HepG2 (cell line): Measurements from ENCODE around the gene KSR1. TPM values are rescaled to one million over a fixed set of nuclear protein-coding genes. Genes with fewer than 3 reads are reported as not detected.

Source experiments
- ATAD3A ChIP-seq: sonication (generic); formaldehyde crosslinking; IDR thresholded peaks from 2 replicates; pipeline ENCODE4 v1.4.0; 2020; ENCODE audit warnings: missing genetic modification reagents
- JUNB ChIP-seq: sonication (generic); formaldehyde crosslinking; IDR thresholded peaks from 2 replicates; pipeline ENCODE4 v1.8.0; 2022; ENCODE audit warnings: missing genetic modification reagents, mild to moderate bottlenecking, borderline replicate concordance
- LCORL ChIP-seq, 2 experiments: fragments of 450-650 bp in 1 of 2; sonication (generic) in 1 of 2; formaldehyde crosslinking in 1 of 2; IDR thresholded peaks; 2 replicates each; pipeline versions ENCODE4 v1.5.0 to v1.6.1; 2017 to 2020; ENCODE audit warnings: antibody characterized with exemption in 1 of 2, missing genetic modification reagents in 1 of 2
- MXI1 ChIP-seq: IDR thresholded peaks from 3 replicates; pipeline ENCODE4 v1.6.1; 2012; ENCODE audit warnings: low read depth, low read length, inconsistent platforms, borderline replicate concordance
- PLRG1 ChIP-seq: fragments of 450-650 bp; conservative IDR thresholded peaks from 2 replicates; pipeline ENCODE4 v1.6.1; 2016
- REXO4 ChIP-seq: sonication (generic); formaldehyde crosslinking; IDR thresholded peaks from 2 replicates; pipeline ENCODE4 v1.8.0; 2022; ENCODE audit warnings: missing genetic modification reagents, mild to moderate bottlenecking, borderline replicate concordance
- RFX1 ChIP-seq: fragments of 450-650 bp; IDR thresholded peaks from 2 replicates; pipeline ENCODE4 v1.6.1; 2017
- SETDB1 ChIP-seq: sonication (generic); formaldehyde crosslinking; IDR thresholded peaks from 2 replicates; pipeline ENCODE4 v1.5.1; 2020; ENCODE audit warnings: missing genetic modification reagents, mild to moderate bottlenecking, borderline replicate concordance
- SMC3 ChIP-seq: IDR thresholded peaks from 2 replicates; pipeline ENCODE4 v1.6.1; 2011; ENCODE audit warnings: low read length, improper control_type of control experiment
- ZFP62 ChIP-seq: sonication (generic); formaldehyde crosslinking; IDR thresholded peaks from 2 replicates; pipeline ENCODE4 v1.4.0; 2020; ENCODE audit warnings: missing genetic modification reagents
- ZNF124 ChIP-seq: sonication (generic); formaldehyde crosslinking; IDR thresholded peaks from 2 replicates; pipeline ENCODE4 v1.4.0; 2020; ENCODE audit warnings: missing genetic modification reagents
- ZNF292 ChIP-seq: sonication (generic); formaldehyde crosslinking; IDR thresholded peaks from 2 replicates; pipeline ENCODE4 v1.8.1; 2022; ENCODE audit warnings: mild to moderate bottlenecking, low read depth, missing genetic modification reagents, borderline replicate concordance
- ZNF34 ChIP-seq: sonication (generic); formaldehyde crosslinking; IDR thresholded peaks from 2 replicates; pipeline ENCODE4 v1.4.0; 2020; ENCODE audit warnings: mild to moderate bottlenecking, missing genetic modification reagents, borderline replicate concordance
- ZNF468 ChIP-seq: sonication (generic); formaldehyde crosslinking; IDR thresholded peaks from 2 replicates; pipeline ENCODE4 v1.8.0; 2022; ENCODE audit warnings: mild to moderate bottlenecking, moderate library complexity, missing genetic modification reagents
- ZNF747 ChIP-seq: sonication (generic); formaldehyde crosslinking; IDR thresholded peaks from 2 replicates; pipeline ENCODE4 v1.8.1; 2023; ENCODE audit warnings: missing genetic modification reagents, mild to moderate bottlenecking, borderline replicate concordance
- ZNF782 ChIP-seq: sonication (generic); formaldehyde crosslinking; IDR thresholded peaks from 2 replicates; pipeline ENCODE4 v1.4.0; 2020; ENCODE audit warnings: missing genetic modification reagents, mild to moderate bottlenecking, borderline replicate concordance
- polyA plus RNA-seq, 8 experiments: library from polyadenylated mRNA; depleted of rRNA in 3 of 8; stranded (reverse) in 7 of 8; unstranded in 1 of 8; fragments of >200 nt; fragmentation: Illumina TruSeq in 4 of 8; extraction: Trizol in 4 of 8; gene quantifications; 2 replicates each; pipeline versions ENCODE4 v1.2.1 to v1.2.3, GENCODE V29; 2011 to 2016; ENCODE audit warnings: low read depth in 4 of 8, missing spikeins in 1 of 8, mixed read lengths in 1 of 8; ENCODE audit not compliant: insufficient read depth in 1 of 8
- total RNA-seq, 5 experiments: library from RNA; depleted of rRNA; stranded (reverse); fragments of >200 nt; fragmentation: Illumina TruSeq; extraction: Trizol; gene quantifications; 2 replicates each; pipeline ENCODE4 v1.2.3, GENCODE V29; 2016; ENCODE audit warnings: low read depth in 1 of 5
- TF ChIP-seq, protein P1 (sequence below): sonication (generic); formaldehyde crosslinking; IDR thresholded peaks from 2 replicates; pipeline ENCODE4 v1.8.1; 2023; ENCODE audit warnings: mild to moderate bottlenecking, inconsistent platforms, moderate library complexity, missing genetic modification reagents, borderline replicate concordance
- TF ChIP-seq, protein P2 (sequence below): sonication (generic); formaldehyde crosslinking; IDR thresholded peaks from 2 replicates; pipeline ENCODE4 v1.5.1; 2020; ENCODE audit warnings: missing genetic modification reagents, mild to moderate bottlenecking, borderline replicate concordance
- TF ChIP-seq, protein P3 (sequence below): sonication (generic); formaldehyde crosslinking; IDR thresholded peaks from 2 replicates; pipeline ENCODE4 v1.5.0; 2020; ENCODE audit warnings: mild to moderate bottlenecking, low read depth, missing genetic modification reagents, borderline replicate concordance
- TF ChIP-seq, protein P4 (sequence below): sonication (generic); formaldehyde crosslinking; IDR thresholded peaks from 2 replicates; pipeline ENCODE4 v1.9.0; 2021; ENCODE audit warnings: missing genetic modification reagents, borderline replicate concordance
- TF ChIP-seq, protein P5 (sequence below): sonication (generic); formaldehyde crosslinking; IDR thresholded peaks from 2 replicates; pipeline ENCODE4 v1.5.1; 2020; ENCODE audit warnings: mild to moderate bottlenecking, moderate library complexity, missing genetic modification reagents

The KSR1 gene
- total and polyA plus RNA-seq, 2 of the 13 experiments (the other 11 are each of a cell fraction or from before 2014, with no cell fraction given), result 10.1 to 16.6 TPM

DNA sequence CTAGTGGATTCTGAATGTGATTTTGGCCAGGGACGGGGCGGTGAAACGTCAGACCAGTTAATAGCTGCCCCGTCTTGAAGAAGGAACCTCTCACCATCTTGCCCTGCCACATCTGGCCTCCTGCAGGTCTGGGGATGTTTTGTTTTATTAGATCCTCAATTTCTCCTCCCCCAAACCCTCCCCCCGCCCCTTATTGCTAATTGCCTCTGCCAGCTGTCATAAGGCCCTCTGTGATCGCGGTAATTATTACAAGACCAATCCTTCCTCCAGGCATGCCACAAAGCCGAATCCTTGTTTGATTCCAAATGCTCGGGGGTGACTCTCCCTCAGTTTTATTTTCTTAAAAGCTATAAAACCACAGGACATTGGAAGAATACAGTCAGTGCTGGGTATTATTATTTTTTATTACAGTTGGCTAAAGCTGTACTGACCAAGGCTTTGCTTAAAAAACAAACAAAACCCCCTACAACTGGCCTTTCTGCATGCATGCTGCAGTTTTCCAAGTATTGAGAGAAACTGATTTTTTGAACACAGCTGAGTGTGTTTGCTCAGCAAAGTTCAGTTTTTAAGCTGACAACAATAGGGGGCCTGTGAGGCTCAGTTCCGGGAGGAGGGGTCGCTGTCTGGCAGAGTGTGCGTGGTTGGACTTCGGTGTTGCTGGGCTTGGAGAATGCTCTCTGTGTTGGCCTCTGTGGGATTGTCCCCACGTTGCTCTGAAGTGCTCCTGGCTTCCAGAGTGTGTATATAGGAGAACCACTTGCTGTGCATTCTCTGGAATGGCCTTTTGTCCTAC, 1.7 kb downstream of the KSR1 start (continued):
- TF ChIP-seq SETDB1 (CRISPR knock-in tag) (no peak), JUNB (peak; percentile 40; the same call in 1 of the 2 replicates), ZNF124 (CRISPR knock-in tag) (no peak), ZNF34 (CRISPR knock-in tag) (no peak), ZNF747 (peak; percentile 72; the same call in 1 of the 2 replicates), REXO4 (no peak), ATAD3A (CRISPR knock-in tag) (no peak), RFX1 (no peak), ZNF292 (CRISPR knock-in tag) (peak; percentile 92), PLRG1 (no peak), ZNF782 (no peak), ZNF468 (CRISPR knock-in tag) (no peak), SMC3 (no peak), MXI1 (peak; percentile 30; the same call in 1 of the 3 replicates), LCORL (IDR thresholded peaks at IDR 0.05) (no peak), LCORL (CRISPR knock-in tag; IDR thresholded peaks at IDR 0.05) (peak; percentile 46), ZFP62 (CRISPR knock-in tag) (no peak)
- TF ChIP-seq, protein P1, sequence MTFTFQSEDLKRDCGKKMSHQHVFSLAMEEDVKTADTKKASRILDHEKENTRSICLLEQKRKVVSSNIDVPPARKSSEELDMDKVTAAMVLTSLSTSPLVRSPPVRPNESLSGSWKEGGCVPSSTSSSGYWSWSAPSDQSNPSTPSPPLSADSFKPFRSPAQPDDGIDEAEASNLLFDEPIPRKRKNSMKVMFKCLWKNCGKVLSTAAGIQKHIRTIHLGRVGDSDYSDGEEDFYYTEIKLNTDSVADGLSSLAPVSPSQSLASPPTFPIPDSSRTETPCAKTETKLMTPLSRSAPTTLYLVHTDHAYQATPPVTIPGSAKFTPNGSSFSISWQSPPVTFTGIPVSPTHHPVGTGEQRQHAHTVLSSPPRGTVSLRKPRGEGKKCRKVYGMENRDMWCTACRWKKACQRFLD (CRISPR knock-in tag), result no peak
- TF ChIP-seq, protein P2, sequence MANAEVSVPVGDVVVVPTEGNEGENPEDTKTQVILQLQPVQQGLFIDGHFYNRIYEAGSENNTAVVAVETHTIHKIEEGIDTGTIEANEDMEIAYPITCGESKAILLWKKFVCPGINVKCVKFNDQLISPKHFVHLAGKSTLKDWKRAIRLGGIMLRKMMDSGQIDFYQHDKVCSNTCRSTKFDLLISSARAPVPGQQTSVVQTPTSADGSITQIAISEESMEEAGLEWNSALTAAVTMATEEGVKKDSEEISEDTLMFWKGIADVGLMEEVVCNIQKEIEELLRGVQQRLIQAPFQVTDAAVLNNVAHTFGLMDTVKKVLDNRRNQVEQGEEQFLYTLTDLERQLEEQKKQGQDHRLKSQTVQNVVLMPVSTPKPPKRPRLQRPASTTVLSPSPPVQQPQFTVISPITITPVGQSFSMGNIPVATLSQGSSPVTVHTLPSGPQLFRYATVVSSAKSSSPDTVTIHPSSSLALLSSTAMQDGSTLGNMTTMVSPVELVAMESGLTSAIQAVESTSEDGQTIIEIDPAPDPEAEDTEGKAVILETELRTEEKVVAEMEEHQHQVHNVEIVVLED (CRISPR knock-in tag), result no peak
- TF ChIP-seq, protein P3, sequence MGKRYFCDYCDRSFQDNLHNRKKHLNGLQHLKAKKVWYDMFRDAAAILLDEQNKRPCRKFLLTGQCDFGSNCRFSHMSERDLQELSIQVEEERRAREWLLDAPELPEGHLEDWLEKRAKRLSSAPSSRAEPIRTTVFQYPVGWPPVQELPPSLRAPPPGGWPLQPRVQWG, result no peak
- TF ChIP-seq, protein P4, sequence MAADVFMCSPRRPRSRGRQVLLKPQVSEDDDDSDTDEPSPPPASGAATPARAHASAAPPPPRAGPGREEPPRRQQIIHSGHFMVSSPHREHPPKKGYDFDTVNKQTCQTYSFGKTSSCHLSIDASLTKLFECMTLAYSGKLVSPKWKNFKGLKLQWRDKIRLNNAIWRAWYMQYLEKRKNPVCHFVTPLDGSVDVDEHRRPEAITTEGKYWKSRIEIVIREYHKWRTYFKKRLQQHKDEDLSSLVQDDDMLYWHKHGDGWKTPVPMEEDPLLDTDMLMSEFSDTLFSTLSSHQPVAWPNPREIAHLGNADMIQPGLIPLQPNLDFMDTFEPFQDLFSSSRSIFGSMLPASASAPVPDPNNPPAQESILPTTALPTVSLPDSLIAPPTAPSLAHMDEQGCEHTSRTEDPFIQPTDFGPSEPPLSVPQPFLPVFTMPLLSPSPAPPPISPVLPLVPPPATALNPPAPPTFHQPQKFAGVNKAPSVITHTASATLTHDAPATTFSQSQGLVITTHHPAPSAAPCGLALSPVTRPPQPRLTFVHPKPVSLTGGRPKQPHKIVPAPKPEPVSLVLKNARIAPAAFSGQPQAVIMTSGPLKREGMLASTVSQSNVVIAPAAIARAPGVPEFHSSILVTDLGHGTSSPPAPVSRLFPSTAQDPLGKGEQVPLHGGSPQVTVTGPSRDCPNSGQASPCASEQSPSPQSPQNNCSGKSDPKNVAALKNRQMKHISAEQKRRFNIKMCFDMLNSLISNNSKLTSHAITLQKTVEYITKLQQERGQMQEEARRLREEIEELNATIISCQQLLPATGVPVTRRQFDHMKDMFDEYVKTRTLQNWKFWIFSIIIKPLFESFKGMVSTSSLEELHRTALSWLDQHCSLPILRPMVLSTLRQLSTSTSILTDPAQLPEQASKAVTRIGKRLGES (CRISPR knock-in tag), result no peak
- TF ChIP-seq, protein P5, sequence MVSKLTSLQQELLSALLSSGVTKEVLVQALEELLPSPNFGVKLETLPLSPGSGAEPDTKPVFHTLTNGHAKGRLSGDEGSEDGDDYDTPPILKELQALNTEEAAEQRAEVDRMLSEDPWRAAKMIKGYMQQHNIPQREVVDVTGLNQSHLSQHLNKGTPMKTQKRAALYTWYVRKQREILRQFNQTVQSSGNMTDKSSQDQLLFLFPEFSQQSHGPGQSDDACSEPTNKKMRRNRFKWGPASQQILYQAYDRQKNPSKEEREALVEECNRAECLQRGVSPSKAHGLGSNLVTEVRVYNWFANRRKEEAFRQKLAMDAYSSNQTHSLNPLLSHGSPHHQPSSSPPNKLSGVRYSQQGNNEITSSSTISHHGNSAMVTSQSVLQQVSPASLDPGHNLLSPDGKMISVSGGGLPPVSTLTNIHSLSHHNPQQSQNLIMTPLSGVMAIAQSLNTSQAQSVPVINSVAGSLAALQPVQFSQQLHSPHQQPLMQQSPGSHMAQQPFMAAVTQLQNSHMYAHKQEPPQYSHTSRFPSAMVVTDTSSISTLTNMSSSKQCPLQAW (CRISPR knock-in tag), result no peak
